HEK293 (cell line): ENCODE results near the gene SPTLC3.

Experiments used
- CTCF ChIA-PET: fragments of 350-600 bp; formaldehyde crosslinking; extraction: SDS; loops from one replicate; lab custom pipeline; 2021; ENCODE audit warnings: antibody characterized with exemption; lab: Yijun Ruan, JAX
- POLR2A ChIA-PET: fragments of 300-600 bp; formaldehyde crosslinking; extraction: SDS; loops from one replicate; lab custom pipeline; 2020; ENCODE audit warnings: antibody characterized with exemption, inconsistent platforms; lab: Yijun Ruan, JAX
- H3K27ac ChIP-seq: fragments of 200-500 bp; sonication (Bioruptor generic); 2 replicates; pipeline ENCODE4 v1.5.1; 2014; ENCODE audit warnings: low read depth, low read length, control low read depth, inconsistent platforms; ENCODE audit errors: extremely low read depth
- H3K36me3 ChIP-seq, 2 experiments: fragments of 200-500 bp in 1 of 2; sonication (Bioruptor generic) in 1 of 2; 1 replicate in 1 of 2; 2 replicates in 1 of 2; pipeline ENCODE4 v1.5.1; 2014 to 2017; ENCODE audit warnings: inconsistent platforms in 2 of 2, low read length in 2 of 2; ENCODE audit not compliant: control insufficient read depth in 2 of 2, insufficient read depth in 1 of 2
- H3K4me1 ChIP-seq: fragments of 200-500 bp; sonication (Bioruptor generic); 2 replicates; pipeline ENCODE4 v1.5.1; 2014; ENCODE audit warnings: mild to moderate bottlenecking, low read length, inconsistent platforms; ENCODE audit not compliant: control insufficient read depth, insufficient read depth
- H3K4me3 ChIP-seq: 2 replicates; pipeline ENCODE4 v1.5.1; 2011; ENCODE audit warnings: low read depth, mild to moderate bottlenecking, control low read depth, low read length, moderate library complexity
- H3K9me3 ChIP-seq: fragments of 200-500 bp; sonication (Bioruptor generic); 2 replicates; pipeline ENCODE4 v1.5.1; 2014; ENCODE audit warnings: low read depth, low read length, inconsistent platforms; ENCODE audit not compliant: control insufficient read depth, insufficient read depth
- BCL11B ChIP-seq: fragments of 450-650 bp; formaldehyde crosslinking; IDR thresholded peaks from 2 replicates; pipeline ENCODE4 v1.5.1; 2016; ENCODE audit warnings: low read depth, missing biosample characterization, missing genetic modification characterization
- GLIS1 ChIP-seq: fragments of 450-650 bp; formaldehyde crosslinking; IDR thresholded peaks from 2 replicates; pipeline ENCODE4 v1.5.1; 2016; ENCODE audit warnings: missing biosample characterization, missing genetic modification characterization
- KLF1 ChIP-seq: fragments of 450-650 bp; formaldehyde crosslinking; IDR thresholded peaks from 2 replicates; pipeline ENCODE4 v1.5.1; 2016; ENCODE audit warnings: missing biosample characterization, missing genetic modification characterization
- OVOL3 ChIP-seq: fragments of 450-650 bp; formaldehyde crosslinking; IDR thresholded peaks from 2 replicates; pipeline ENCODE4 v1.5.1; 2016; ENCODE audit warnings: missing biosample characterization, missing genetic modification characterization
- WT1 ChIP-seq: fragments of 450-650 bp; formaldehyde crosslinking; IDR thresholded peaks from 2 replicates; pipeline ENCODE4 v1.5.1; 2016; ENCODE audit warnings: missing biosample characterization, missing genetic modification characterization
- ZBTB21 ChIP-seq: fragments of 450-650 bp; formaldehyde crosslinking; IDR thresholded peaks from 2 replicates; pipeline ENCODE4 v1.5.1; 2017; ENCODE audit warnings: missing biosample characterization, missing genetic modification characterization
- ZBTB7A ChIP-seq: fragments of 450-650 bp; formaldehyde crosslinking; IDR thresholded peaks from 2 replicates; pipeline ENCODE4 v1.5.1; 2016; ENCODE audit warnings: low read depth, missing biosample characterization, missing genetic modification characterization
- ZNF121 ChIP-seq: fragments of 450-650 bp; formaldehyde crosslinking; IDR thresholded peaks from 2 replicates; pipeline ENCODE4 v1.5.1; 2016; ENCODE audit warnings: missing biosample characterization, missing genetic modification characterization
- ZNF132 ChIP-seq: fragments of 450-650 bp; formaldehyde crosslinking; IDR thresholded peaks from 2 replicates; pipeline ENCODE4 v1.5.1; 2017; ENCODE audit warnings: missing biosample characterization, missing genetic modification characterization, borderline replicate concordance
- ZNF324 ChIP-seq: fragments of 450-650 bp; formaldehyde crosslinking; IDR thresholded peaks from 2 replicates; pipeline ENCODE4 v1.5.1; 2016; ENCODE audit warnings: missing biosample characterization, missing genetic modification characterization
- ZNF341 ChIP-seq: fragments of 450-650 bp; formaldehyde crosslinking; IDR thresholded peaks from 2 replicates; pipeline ENCODE4; 2016; ENCODE audit warnings: low read depth, missing biosample characterization, missing genetic modification characterization
- ZNF350 ChIP-seq: fragments of 450-650 bp; formaldehyde crosslinking; IDR thresholded peaks from 2 replicates; pipeline ENCODE4 v1.5.0; 2017; ENCODE audit warnings: missing biosample characterization, mild to moderate bottlenecking, missing genetic modification characterization
- ZNF521 ChIP-seq: fragments of 450-650 bp; formaldehyde crosslinking; IDR thresholded peaks from 2 replicates; pipeline ENCODE4 v1.5.1; 2017; ENCODE audit warnings: missing biosample characterization, mild to moderate bottlenecking, missing genetic modification characterization
- ZNF530 ChIP-seq: fragments of 450-650 bp; formaldehyde crosslinking; IDR thresholded peaks from 2 replicates; pipeline ENCODE4 v1.5.1; 2016; ENCODE audit warnings: low read depth, missing biosample characterization, missing genetic modification characterization
- ZNF549 ChIP-seq: fragments of 450-650 bp; IDR thresholded peaks from 2 replicates; pipeline ENCODE4 v1.5.1; 2018; ENCODE audit warnings: missing biosample characterization, missing genetic modification characterization, mild to moderate bottlenecking, inconsistent platforms, moderate library complexity
- ZNF555 ChIP-seq: fragments of 450-650 bp; formaldehyde crosslinking; conservative IDR thresholded peaks from 2 replicates; pipeline ENCODE4 v1.5.1; 2017; ENCODE audit warnings: missing biosample characterization, mild to moderate bottlenecking, missing genetic modification characterization, inconsistent platforms
- TF ChIP-seq, protein P1 (sequence below): fragments of 450-650 bp; formaldehyde crosslinking; conservative IDR thresholded peaks from 2 replicates; pipeline ENCODE4 v1.5.1; 2016; ENCODE audit warnings: low read depth, missing biosample characterization, missing genetic modification characterization
- TF ChIP-seq, protein P2 (sequence below): fragments of 450-650 bp; formaldehyde crosslinking; optimal IDR thresholded peaks from 2 replicates; pipeline ENCODE3; 2016; ENCODE audit warnings: missing biosample characterization, mild to moderate bottlenecking, missing genetic modification characterization
- TF ChIP-seq, protein P3 (sequence below): fragments of 450-650 bp; formaldehyde crosslinking; IDR thresholded peaks from 2 replicates; pipeline ENCODE4 v1.5.1; 2016; ENCODE audit warnings: missing biosample characterization, missing genetic modification characterization
- TF ChIP-seq, protein P4 (sequence below): fragments of 450-650 bp; formaldehyde crosslinking; IDR thresholded peaks from 2 replicates; pipeline ENCODE4 v1.5.1; 2016; ENCODE audit warnings: missing biosample characterization, missing genetic modification characterization, low read depth

SPTLC3 gene

GRCh38 chr20:12984863-12985262, 23.9 kb upstream of the SPTLC3 start:
- Histone ChIP-seq H3K36me3 (no peaks in the 10 kb centered on the region), H3K9me3 (no peaks in the 10 kb centered on the region), H3K4me3 (no peak overlapping the region), H3K27ac (no peak overlapping the region), H3K4me1 (no peaks in the 10 kb centered on the region)
- TF ChIP-seq GLIS1 (tag by site-specific recombination) (no peak), ZNF350 (tag by site-specific recombination) (no peak), ZNF521 (no peak), WT1 (tag by site-specific recombination) (no peak)
- TF ChIP-seq, protein P1, sequence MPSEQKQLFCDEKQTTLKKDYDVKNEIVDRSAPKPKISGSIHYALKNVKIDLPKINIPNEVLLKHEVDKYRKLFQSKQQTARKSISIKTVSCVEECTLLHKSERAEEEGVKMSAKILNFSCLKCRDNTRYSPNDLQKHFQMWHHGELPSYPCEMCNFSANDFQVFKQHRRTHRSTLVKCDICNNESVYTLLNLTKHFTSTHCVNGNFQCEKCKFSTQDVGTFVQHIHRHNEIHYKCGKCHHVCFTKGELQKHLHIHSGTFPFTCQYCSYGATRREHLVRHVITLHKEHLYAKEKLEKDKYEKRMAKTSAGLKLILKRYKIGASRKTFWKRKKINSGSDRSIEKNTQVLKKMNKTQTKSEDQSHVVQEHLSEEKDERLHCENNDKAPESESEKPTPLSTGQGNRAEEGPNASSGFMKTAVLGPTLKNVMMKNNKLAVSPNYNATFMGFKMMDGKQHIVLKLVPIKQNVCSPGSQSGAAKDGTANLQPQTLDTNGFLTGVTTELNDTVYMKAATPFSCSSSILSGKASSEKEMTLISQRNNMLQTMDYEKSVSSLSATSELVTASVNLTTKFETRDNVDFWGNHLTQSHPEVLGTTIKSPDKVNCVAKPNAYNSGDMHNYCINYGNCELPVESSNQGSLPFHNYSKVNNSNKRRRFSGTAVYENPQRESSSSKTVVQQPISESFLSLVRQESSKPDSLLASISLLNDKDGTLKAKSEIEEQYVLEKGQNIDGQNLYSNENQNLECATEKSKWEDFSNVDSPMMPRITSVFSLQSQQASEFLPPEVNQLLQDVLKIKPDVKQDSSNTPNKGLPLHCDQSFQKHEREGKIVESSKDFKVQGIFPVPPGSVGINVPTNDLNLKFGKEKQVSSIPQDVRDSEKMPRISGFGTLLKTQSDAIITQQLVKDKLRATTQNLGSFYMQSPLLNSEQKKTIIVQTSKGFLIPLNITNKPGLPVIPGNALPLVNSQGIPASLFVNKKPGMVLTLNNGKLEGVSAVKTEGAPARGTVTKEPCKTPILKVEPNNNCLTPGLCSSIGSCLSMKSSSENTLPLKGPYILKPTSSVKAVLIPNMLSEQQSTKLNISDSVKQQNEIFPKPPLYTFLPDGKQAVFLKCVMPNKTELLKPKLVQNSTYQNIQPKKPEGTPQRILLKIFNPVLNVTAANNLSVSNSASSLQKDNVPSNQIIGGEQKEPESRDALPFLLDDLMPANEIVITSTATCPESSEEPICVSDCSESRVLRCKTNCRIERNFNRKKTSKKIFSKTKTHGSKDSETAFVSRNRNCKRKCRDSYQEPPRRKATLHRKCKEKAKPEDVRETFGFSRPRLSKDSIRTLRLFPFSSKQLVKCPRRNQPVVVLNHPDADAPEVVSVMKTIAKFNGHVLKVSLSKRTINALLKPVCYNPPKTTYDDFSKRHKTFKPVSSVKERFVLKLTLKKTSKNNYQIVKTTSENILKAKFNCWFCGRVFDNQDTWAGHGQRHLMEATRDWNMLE (tag by site-specific recombination), result no peak
- TF ChIP-seq, protein P2, sequence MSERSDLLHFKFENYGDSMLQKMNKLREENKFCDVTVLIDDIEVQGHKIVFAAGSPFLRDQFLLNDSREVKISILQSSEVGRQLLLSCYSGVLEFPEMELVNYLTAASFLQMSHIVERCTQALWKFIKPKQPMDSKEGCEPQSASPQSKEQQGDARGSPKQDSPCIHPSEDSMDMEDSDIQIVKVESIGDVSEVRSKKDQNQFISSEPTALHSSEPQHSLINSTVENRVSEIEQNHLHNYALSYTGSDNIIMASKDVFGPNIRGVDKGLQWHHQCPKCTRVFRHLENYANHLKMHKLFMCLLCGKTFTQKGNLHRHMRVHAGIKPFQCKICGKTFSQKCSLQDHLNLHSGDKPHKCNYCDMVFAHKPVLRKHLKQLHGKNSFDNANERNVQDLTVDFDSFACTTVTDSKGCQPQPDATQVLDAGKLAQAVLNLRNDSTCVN, result no peak
- TF ChIP-seq, protein P3, sequence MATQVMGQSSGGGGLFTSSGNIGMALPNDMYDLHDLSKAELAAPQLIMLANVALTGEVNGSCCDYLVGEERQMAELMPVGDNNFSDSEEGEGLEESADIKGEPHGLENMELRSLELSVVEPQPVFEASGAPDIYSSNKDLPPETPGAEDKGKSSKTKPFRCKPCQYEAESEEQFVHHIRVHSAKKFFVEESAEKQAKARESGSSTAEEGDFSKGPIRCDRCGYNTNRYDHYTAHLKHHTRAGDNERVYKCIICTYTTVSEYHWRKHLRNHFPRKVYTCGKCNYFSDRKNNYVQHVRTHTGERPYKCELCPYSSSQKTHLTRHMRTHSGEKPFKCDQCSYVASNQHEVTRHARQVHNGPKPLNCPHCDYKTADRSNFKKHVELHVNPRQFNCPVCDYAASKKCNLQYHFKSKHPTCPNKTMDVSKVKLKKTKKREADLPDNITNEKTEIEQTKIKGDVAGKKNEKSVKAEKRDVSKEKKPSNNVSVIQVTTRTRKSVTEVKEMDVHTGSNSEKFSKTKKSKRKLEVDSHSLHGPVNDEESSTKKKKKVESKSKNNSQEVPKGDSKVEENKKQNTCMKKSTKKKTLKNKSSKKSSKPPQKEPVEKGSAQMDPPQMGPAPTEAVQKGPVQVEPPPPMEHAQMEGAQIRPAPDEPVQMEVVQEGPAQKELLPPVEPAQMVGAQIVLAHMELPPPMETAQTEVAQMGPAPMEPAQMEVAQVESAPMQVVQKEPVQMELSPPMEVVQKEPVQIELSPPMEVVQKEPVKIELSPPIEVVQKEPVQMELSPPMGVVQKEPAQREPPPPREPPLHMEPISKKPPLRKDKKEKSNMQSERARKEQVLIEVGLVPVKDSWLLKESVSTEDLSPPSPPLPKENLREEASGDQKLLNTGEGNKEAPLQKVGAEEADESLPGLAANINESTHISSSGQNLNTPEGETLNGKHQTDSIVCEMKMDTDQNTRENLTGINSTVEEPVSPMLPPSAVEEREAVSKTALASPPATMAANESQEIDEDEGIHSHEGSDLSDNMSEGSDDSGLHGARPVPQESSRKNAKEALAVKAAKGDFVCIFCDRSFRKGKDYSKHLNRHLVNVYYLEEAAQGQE (tag by site-specific recombination), result no peak
- POLR2A ChIA-PET, result no interaction called here
- CTCF ChIA-PET, result interaction anchor here (0.7 kb wide), 1 partner anchor 1605 kb away, joined by 3 read pairs; no protein-coding TSS in a partner anchor

GRCh38 chr20:12987261-12987660, 21.5 kb upstream of the SPTLC3 start:
- Histone ChIP-seq H3K9me3 (no peaks in the 10 kb centered on the region), H3K27ac (no peak overlapping the region), H3K4me1 (no peaks in the 10 kb centered on the region), H3K4me3 (no peak overlapping the region), H3K36me3 (no peaks in the 10 kb centered on the region)
- ChIA-PET CTCF (interaction anchor here (0.8 kb wide), 1 partner anchor 57 kb away, joined by 4 read pairs; no protein-coding TSS in a partner anchor), POLR2A (no interaction called here)
- TF ChIP-seq ZBTB21, result no peak
- no peak for TF ChIP-seq ZNF549 (tag by site-specific recombination)
- TF ChIP-seq, protein P4, sequence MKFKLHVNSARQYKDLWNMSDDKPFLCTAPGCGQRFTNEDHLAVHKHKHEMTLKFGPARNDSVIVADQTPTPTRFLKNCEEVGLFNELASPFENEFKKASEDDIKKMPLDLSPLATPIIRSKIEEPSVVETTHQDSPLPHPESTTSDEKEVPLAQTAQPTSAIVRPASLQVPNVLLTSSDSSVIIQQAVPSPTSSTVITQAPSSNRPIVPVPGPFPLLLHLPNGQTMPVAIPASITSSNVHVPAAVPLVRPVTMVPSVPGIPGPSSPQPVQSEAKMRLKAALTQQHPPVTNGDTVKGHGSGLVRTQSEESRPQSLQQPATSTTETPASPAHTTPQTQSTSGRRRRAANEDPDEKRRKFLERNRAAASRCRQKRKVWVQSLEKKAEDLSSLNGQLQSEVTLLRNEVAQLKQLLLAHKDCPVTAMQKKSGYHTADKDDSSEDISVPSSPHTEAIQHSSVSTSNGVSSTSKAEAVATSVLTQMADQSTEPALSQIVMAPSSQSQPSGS, result no peak
- no peak for TF ChIP-seq ZNF121 (tag by site-specific recombination)
- no peak for TF ChIP-seq BCL11B
- TF ChIP-seq ZNF555 (tag by site-specific recombination), result no peak
- TF ChIP-seq ZNF324 (tag by site-specific recombination), result no peak
- no peak for TF ChIP-seq ZNF341 (tag by site-specific recombination)
- TF ChIP-seq ZBTB7A (tag by site-specific recombination), result no peak
- no peak for TF ChIP-seq OVOL3
- TF ChIP-seq, protein P3 (tag by site-specific recombination), result no peak
- TF ChIP-seq KLF1, result no peak
- TF ChIP-seq ZNF530 (tag by site-specific recombination), result no peak
- TF ChIP-seq ZNF132 (tag by site-specific recombination), result no peak
